C4-2B (cell line): Measurements from ENCODE around the gene DZIP1L.

ENCODE experiments used
- H3K27ac ChIP-seq: fragments of 450-650 bp; 2 replicates; pipeline ENCODE4 v1.5.1; 2017
- CTCF ChIP-seq: fragments of 450-650 bp; conservative IDR thresholded peaks from 2 replicates; pipeline ENCODE4 v1.5.1; 2017; ENCODE audit warnings: mild to moderate bottlenecking
- ZFX ChIP-seq: fragments of 450-650 bp; IDR thresholded peaks from 2 replicates; pipeline ENCODE4 v1.6.1; 2017

The DZIP1L gene

GRCh38 chr3:138079901-138080300, 35.5 kb downstream of the DZIP1L start:
- no peak overlapping the region for H3K27ac ChIP-seq
- TF ChIP-seq CTCF = no peak
- no peak for TF ChIP-seq ZFX

- no peak overlapping the region for H3K27ac ChIP-seq
- TF ChIP-seq CTCF = no peak
- TF ChIP-seq ZFX = no peak
Measured at GRCh38 chr3:138078901-138079344, 36.5 kb downstream of the DZIP1L start.

- H3K27ac ChIP-seq = no peak overlapping the region
- TF ChIP-seq ZFX (no peak), CTCF (no peak)
Measured at GRCh38 chr3:138078096-138078495, 37.3 kb downstream of the DZIP1L start.

- no peak overlapping the region for H3K27ac ChIP-seq
- no peak for TF ChIP-seq ZFX
- no peak for TF ChIP-seq CTCF
Measured at GRCh38 chr3:138072796-138073195, 42.6 kb downstream of the DZIP1L start.

- no peak for TF ChIP-seq ZFX
- no peak for TF ChIP-seq CTCF
- H3K27ac ChIP-seq = no peak overlapping the region
Measured at GRCh38 chr3:138070006-138070405, 45.4 kb downstream of the DZIP1L start.

- TF ChIP-seq CTCF (peak; percentile 100), ZFX (no peak)
- no peak overlapping the region for H3K27ac ChIP-seq
Measured at GRCh38 chr3:138068579-138069174, 46.7 kb downstream of the DZIP1L start.

- TF ChIP-seq ZFX (no peak), CTCF (no peak)
- no peak overlapping the region for H3K27ac ChIP-seq
Measured at GRCh38 chr3:138068046-138068445, 47.4 kb downstream of the DZIP1L start.
